ENCODE results near the gene CHD3. TPM values are rescaled to one million over a fixed set of nuclear protein-coding genes. Genes with fewer than 3 reads are reported as not detected.

Gene CHD3
- polyA plus RNA-seq, 1 of the 3 experiments (the other 2 are of a cell fraction): 56.2 TPM

DNA sequence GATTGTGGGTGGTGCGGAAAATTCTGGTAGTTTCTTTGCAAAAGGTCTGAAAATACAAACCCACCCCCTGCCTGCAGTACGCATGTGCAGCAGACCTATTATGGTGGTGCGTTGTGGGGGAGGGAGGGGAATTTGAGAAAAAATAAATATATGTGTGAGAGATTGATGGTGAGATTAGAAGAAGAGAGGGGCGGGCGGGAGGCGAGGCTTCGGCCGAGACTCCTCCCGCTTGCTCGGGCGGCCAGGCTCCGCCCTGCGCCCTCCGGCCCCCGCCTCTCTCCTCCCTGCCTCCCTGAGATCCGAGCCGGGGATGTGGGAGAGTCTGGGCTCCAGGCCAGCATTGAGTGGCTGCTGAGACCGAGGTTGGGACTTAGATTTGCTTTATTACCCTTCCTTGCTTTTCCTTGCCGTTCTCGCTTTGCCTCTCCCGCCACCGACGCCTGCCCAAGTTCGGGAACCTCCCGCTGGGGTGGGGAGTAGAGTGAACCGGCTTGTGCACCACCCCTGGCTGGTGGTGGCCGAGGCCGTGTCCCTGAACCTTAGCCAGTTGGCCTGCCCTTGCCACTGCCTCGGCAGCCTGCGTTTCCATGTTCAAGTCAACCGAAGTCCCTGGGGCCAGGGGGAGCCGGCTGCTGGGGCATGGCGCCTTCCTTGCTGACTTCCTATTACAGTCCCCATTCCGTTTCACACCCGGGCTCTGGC lies 956 bp upstream of the CHD3 start (continued):
- TF ChIP-seq PBX3 (IDR thresholded peaks at IDR 0.05) (peak; percentile 43), GATA2 (CRISPR knock-in tag; IDR thresholded peaks at IDR 0.05) (peak; percentile 79), ELF1 (IDR thresholded peaks at IDR 0.05) (no peak), FOSL2 (IDR thresholded peaks at IDR 0.05; ENCODE audit: borderline replicate concordance, low read depth) (no peak), NRF1 (IDR thresholded peaks at IDR 0.05; ENCODE audit: low read depth, low read length) (peak; percentile 90), SMC3 (IDR thresholded peaks at IDR 0.05; ENCODE audit: low read depth, low read length) (no peak), EZH2phosphoT487 (IDR thresholded peaks at IDR 0.05; ENCODE audit: borderline replicate concordance, low read depth) (no peak), TCF12 (IDR thresholded peaks at IDR 0.05) (peak; percentile 39; the same call in 1 of the 2 replicates), EP300 (IDR thresholded peaks at IDR 0.05; ENCODE audit: borderline replicate concordance in 1 of 2, low read depth in 1 of 2, low read length in 1 of 2) (peak in 1 of 2 experiments; percentile 90; a peak in 3 of 4 replicates), NFIC (IDR thresholded peaks at IDR 0.05; ENCODE audit: borderline replicate concordance) (peak; percentile 78), FOXM1 (IDR thresholded peaks at IDR 0.05; ENCODE audit: low read depth) (no peak), TEAD4 (IDR thresholded peaks at IDR 0.05; ENCODE audit: borderline replicate concordance, insufficient read depth) (no peak)

DNA sequence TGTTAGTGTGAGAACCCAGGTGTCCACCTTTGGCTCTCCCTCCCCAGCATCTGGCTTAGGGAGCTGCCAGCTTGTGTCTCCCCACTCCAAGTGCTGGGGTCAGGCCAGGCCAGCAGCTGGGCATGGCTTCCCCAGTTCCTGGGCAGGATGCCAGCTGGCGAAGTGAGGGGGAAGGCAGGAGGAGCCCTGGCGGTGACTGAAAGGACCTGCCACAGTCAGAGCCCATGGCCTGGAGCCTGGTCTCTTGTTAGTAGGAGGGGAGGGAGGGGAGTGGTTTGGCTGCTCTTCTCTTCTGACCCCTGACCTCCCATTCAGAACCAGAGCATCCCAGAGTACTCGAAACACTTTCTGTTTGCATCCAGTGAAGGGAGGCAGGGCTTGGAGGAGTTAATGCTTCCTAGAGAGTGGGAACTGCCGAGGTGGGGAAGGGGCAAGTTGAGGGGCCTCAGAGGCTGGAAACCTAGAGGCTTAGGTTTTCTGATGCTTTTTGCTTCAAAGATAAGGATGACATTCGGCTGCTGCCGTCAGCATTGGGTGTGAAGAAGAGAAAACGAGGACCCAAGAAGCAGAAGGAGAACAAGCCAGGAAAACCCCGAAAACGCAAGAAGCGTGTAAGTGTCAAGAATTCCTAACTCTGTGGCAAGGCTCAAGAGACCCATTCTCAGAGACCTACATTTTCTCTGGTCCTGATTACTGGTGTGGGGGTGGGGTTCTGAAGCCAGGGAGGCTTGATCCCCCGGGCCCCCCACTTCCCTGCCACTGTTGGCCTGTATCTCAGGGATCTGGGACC lies 772 bp downstream of the CHD3 start:
- 50% methylated on average over 9 of the region's 11 CpGs for WGBS (ENCODE audit: low lambda C conversion rate)
- H2AFZ ChIP-seq (ENCODE audit: low read depth): no peak overlapping the region
- peaks cover 3% of the 10 kb centered on the region; the same call in 1 of the 2 replicates for H4K20me1 ChIP-seq (ENCODE audit: insufficient read depth)
- POLR2A ChIA-PET: interaction anchor here (0.7 to 1.4 kb wide), 5 partner anchors 26 to 203 kb away, joined by 3 to 4 read pairs (median 3); partner anchors contain the start of genes NAA38 and RNF227
- CTCF ChIA-PET: interaction anchor here (0.7 to 4.0 kb wide), 14 partner anchors 8 to 202 kb away, joined by 3 to 18 read pairs (median 4); partner anchors contain the start of genes KDM6B and TP53
- no peaks in the 10 kb centered on the region for H3K9me3 ChIP-seq
- H3K4me1 ChIP-seq (ENCODE audit: control insufficient read depth in 1 of 2, insufficient read depth in 2 of 2, low read depth in 1 of 2, low read length in 1 of 2): peaks cover 23 to 37% of the 10 kb centered on the region in 2 experiments
- peaks cover 17% of the 10 kb centered on the region for H3F3A ChIP-seq (replicated peaks; ENCODE audit: insufficient read depth)
- H3K4me2 ChIP-seq: peak overlapping the region; percentile 86
- H3K36me3 ChIP-seq (replicated peaks in 1 of 2; ENCODE audit: control insufficient read depth in 1 of 2, insufficient read depth in 2 of 2, low read length in 1 of 2): peaks cover 29 to 39% of the 10 kb centered on the region in 2 experiments
- no peaks in the 10 kb centered on the region for H3K9me2 ChIP-seq
- H3K9ac ChIP-seq: peak overlapping the region; percentile 65; the same call in 1 of the 2 replicates
- H3K27ac ChIP-seq (ENCODE audit: low read depth in 2 of 2, low read length in 1 of 2): peak overlapping the region; percentile 96 to 100
- peak overlapping the region; percentile 22 to 25 for H3K4me3 ChIP-seq (ENCODE audit: low read depth in 2 of 2, low read length in 1 of 2)
- no peaks in the 10 kb centered on the region for H3K27me3 ChIP-seq (ENCODE audit: insufficient read depth)
- peak; percentile 94 for DNase-seq
- H3K79me2 ChIP-seq (ENCODE audit: insufficient read depth): peaks cover 44% of the 10 kb centered on the region
- TF ChIP-seq RXRA (IDR thresholded peaks at IDR 0.05; ENCODE audit: borderline replicate concordance, low read depth): peak; percentile 96
- peak; percentile 63 for TF ChIP-seq MAX (IDR thresholded peaks at IDR 0.05; ENCODE audit: low read depth)
- peak; percentile 84 for TF ChIP-seq CHD2 (IDR thresholded peaks at IDR 0.05; ENCODE audit: low read length, partially characterized antibody)
- peak; percentile 82 for TF ChIP-seq SIN3A (IDR thresholded peaks at IDR 0.05; ENCODE audit: borderline replicate concordance, low read depth, low read length)
- TF ChIP-seq FOXJ3 (CRISPR knock-in tag; IDR thresholded peaks at IDR 0.05): peak; percentile 64; the same call in 1 of the 2 replicates
- peak; percentile 40 for TF ChIP-seq RAD21 (IDR thresholded peaks at IDR 0.05; ENCODE audit: low read length)
- TF ChIP-seq RCOR1 (IDR thresholded peaks at IDR 0.05; ENCODE audit: low read length): peak; percentile 73; the same call in 1 of the 2 replicates
- no peak for TF ChIP-seq TEAD4 (IDR thresholded peaks at IDR 0.05; ENCODE audit: borderline replicate concordance, insufficient read depth)
- 0 out of 2 replicates have a peak, but pooled peaks have one; percentile 5 for TF ChIP-seq REST (IDR thresholded peaks at IDR 0.05; ENCODE audit: low read depth, low read length)
- peak; percentile 99 for TF ChIP-seq NFIC (IDR thresholded peaks at IDR 0.05; ENCODE audit: borderline replicate concordance)
- TF ChIP-seq JUND (IDR thresholded peaks at IDR 0.05): 0 out of 2 replicates have a peak, but pooled peaks have one; percentile 14
- TF ChIP-seq EP300 (IDR thresholded peaks at IDR 0.05; ENCODE audit: borderline replicate concordance in 1 of 2, low read depth in 1 of 2, low read length in 1 of 2): peak; percentile 37 to 91; a peak in 2 of 4 replicates
- no peak for TF ChIP-seq MEF2A (IDR thresholded peaks at IDR 0.05; ENCODE audit: borderline replicate concordance, low read depth)
- peak; percentile 48; the same call in 1 of the 2 replicates for TF ChIP-seq POLR2AphosphoS5 (IDR thresholded peaks at IDR 0.05; ENCODE audit: low read depth, low read length)
- TF ChIP-seq SMC3 (IDR thresholded peaks at IDR 0.05; ENCODE audit: low read depth, low read length): peak; percentile 37; the same call in 1 of the 2 replicates
- TF ChIP-seq PBX3 (IDR thresholded peaks at IDR 0.05): peak; percentile 75

All from SK-N-SH (cell line).